CD14-positive monocyte (primary cell): ENCODE measurements around the gene SLC7A10. TPM values are rescaled to one million over a fixed set of nuclear protein-coding genes. Genes with fewer than 3 reads are reported as not detected.

Experiments
- DNase-seq, 3 donors: peaks; one replicate each; pipeline ENCODE4 v3.0.0-alpha.2; 2011 to 2022
- H2AFZ ChIP-seq: 2 replicates; pipeline ENCODE4 v1.6.0; 2012; ENCODE audit warnings: mild to moderate bottlenecking, low read depth, low read length, inconsistent platforms; ENCODE audit not compliant: insufficient read depth, poor library complexity, severe bottlenecking
- H3K27ac ChIP-seq, 2 donors: 1 replicate in 1 of 2; 2 replicates in 1 of 2; pipeline ENCODE4 v1.5.1; 2012 to 2013; ENCODE audit warnings: low read length in 2 of 2, control low read depth in 1 of 2, inconsistent platforms in 1 of 2, low read depth in 1 of 2, mild to moderate bottlenecking in 1 of 2
- H3K27me3 ChIP-seq, 2 donors: one replicate each; pipeline versions ENCODE4 v1.6.0 to v1.6.1; 2011 to 2013; ENCODE audit warnings: low read length in 2 of 2; ENCODE audit not compliant: control insufficient read depth in 2 of 2, insufficient read depth in 2 of 2
- H3K36me3 ChIP-seq, 2 donors: replicated peaks in 1 of 2; 1 replicate in 1 of 2; 2 replicates in 1 of 2; pipeline versions ENCODE4 v1.5.1 to v1.6.1; 2012 to 2013; ENCODE audit warnings: low read length in 2 of 2, control low read depth in 1 of 2, inconsistent platforms in 1 of 2, mild to moderate bottlenecking in 1 of 2; ENCODE audit not compliant: insufficient read depth in 2 of 2, control insufficient read depth in 1 of 2
- H3K4me1 ChIP-seq, 2 donors: 1 replicate in 1 of 2; 2 replicates in 1 of 2; pipeline versions ENCODE4 v1.5.1 to v1.6.1; 2012 to 2013; ENCODE audit warnings: low read length in 2 of 2, control low read depth in 1 of 2, inconsistent platforms in 1 of 2, mild to moderate bottlenecking in 1 of 2, moderate library complexity in 1 of 2; ENCODE audit not compliant: insufficient read depth in 2 of 2, control insufficient read depth in 1 of 2
- H3K4me2 ChIP-seq: replicated peaks from 2 replicates; pipeline ENCODE3; 2012; ENCODE audit warnings: low read length, moderate library complexity, mild to moderate bottlenecking; ENCODE audit not compliant: poor library complexity, severe bottlenecking; ENCODE audit errors: extremely low read depth
- H3K4me3 ChIP-seq, 3 experiments: fragments of 200-600 bp in 1 of 3; sonication (generic) in 1 of 3; replicated peaks in 1 of 3; 1 replicate in 2 of 3; 2 replicates in 1 of 3; pipeline ENCODE4 v1.5.1; 2011 to 2013; ENCODE audit warnings: low read length in 3 of 3, mild to moderate bottlenecking in 3 of 3, control low read depth in 2 of 3, low read depth in 2 of 3, inconsistent platforms in 1 of 3, moderate library complexity in 1 of 3
- H3K79me2 ChIP-seq: 2 replicates; pipeline ENCODE4 v1.6.0; 2012; ENCODE audit warnings: mild to moderate bottlenecking, control low read depth, inconsistent platforms, low read length, moderate library complexity; ENCODE audit not compliant: insufficient read depth
- H3K9ac ChIP-seq: 2 replicates; pipeline ENCODE4 v1.6.0; 2017; ENCODE audit warnings: low read length, mild to moderate bottlenecking; ENCODE audit not compliant: insufficient read depth, poor library complexity, severe bottlenecking
- H3K9me3 ChIP-seq, 2 donors: replicated peaks in 1 of 2; 1 replicate in 1 of 2; 2 replicates in 1 of 2; pipeline versions ENCODE4 v1.5.1 to v1.6.1; 2012 to 2013; ENCODE audit warnings: low read length in 2 of 2, control low read depth in 1 of 2; ENCODE audit not compliant: control insufficient read depth in 1 of 2, insufficient read depth in 1 of 2
- H4K20me1 ChIP-seq: 2 replicates; pipeline ENCODE4 v1.6.0; 2012; ENCODE audit warnings: mild to moderate bottlenecking, low read length, control low read depth, moderate library complexity; ENCODE audit not compliant: insufficient read depth
- H3K27ac Mint-ChIP-seq, 7 donors: one replicate each; pipeline ENCODE4 v1.8.0; 2020; ENCODE audit warnings: mild to moderate bottlenecking in 7 of 7, mixed read lengths in 7 of 7, moderate library complexity in 6 of 7, inconsistent platforms in 2 of 7
- H3K27me3 Mint-ChIP-seq, 3 donors: one replicate each; pipeline ENCODE4 v1.8.0; 2021 to 2022; ENCODE audit warnings: low read depth in 3 of 3, mild to moderate bottlenecking in 3 of 3, mixed read lengths in 3 of 3, moderate library complexity in 3 of 3, inconsistent platforms in 1 of 3
- H3K36me3 Mint-ChIP-seq, 2 donors: one replicate each; pipeline ENCODE4 v1.8.0; 2020; ENCODE audit warnings: mixed read lengths in 2 of 2, inconsistent platforms in 1 of 2, mild to moderate bottlenecking in 1 of 2
- H3K4me1 Mint-ChIP-seq: one replicate; pipeline ENCODE4 v1.8.0; 2020; ENCODE audit warnings: mild to moderate bottlenecking, mixed read lengths
- H3K4me3 Mint-ChIP-seq, 2 donors: one replicate each; pipeline ENCODE4 v1.8.0; 2020; ENCODE audit warnings: mild to moderate bottlenecking in 2 of 2, mixed read lengths in 2 of 2, moderate library complexity in 1 of 2
- H3K9me3 Mint-ChIP-seq, 7 donors: one replicate each; pipeline ENCODE4 v1.8.0; 2020 to 2022; ENCODE audit warnings: mixed read lengths in 7 of 7, mild to moderate bottlenecking in 6 of 7, moderate library complexity in 6 of 7, inconsistent platforms in 2 of 7
- WGBS: methylation state at CpG from one replicate; pipeline ENCODE4 v1.1.5; 2013; ENCODE audit warnings: missing lambda C conversion rate; ENCODE audit not compliant: insufficient coverage; 5-methylcytosine and 5-hydroxymethylcytosine counted together
- intact Hi-C, 2 donors: fragments of 100-400 bp; cut with micrococcal nuclease; formaldehyde crosslinking; loops; one replicate each; pipeline versions ENCODE4 v1.15.0 to v1.15.1; 2023
- polyA plus RNA-seq, 3 donors: library from polyadenylated mRNA; depleted of rRNA in 1 of 3; unstranded in 2 of 3; stranded (reverse) in 1 of 3; fragments of 300-500 nt in 2 of 3; fragments of >200 nt in 1 of 3; fragmentation: Illumina TruSeq in 2 of 3; gene quantifications; 1 replicate in 2 of 3; 2 replicates in 1 of 3; pipeline ENCODE4 v1.2.3, GENCODE V29; 2012 to 2021
- TF ChIP-seq, protein P1 (sequence below): fragments of 200-600 bp; IDR thresholded peaks from one replicate; pipeline ENCODE4 v1.8.0; 2022; ENCODE audit warnings: antibody characterized with exemption, mild to moderate bottlenecking

The SLC7A10 gene
- polyA plus RNA-seq, 3 donors: 0.52 TPM; not detected in 2

DNA sequence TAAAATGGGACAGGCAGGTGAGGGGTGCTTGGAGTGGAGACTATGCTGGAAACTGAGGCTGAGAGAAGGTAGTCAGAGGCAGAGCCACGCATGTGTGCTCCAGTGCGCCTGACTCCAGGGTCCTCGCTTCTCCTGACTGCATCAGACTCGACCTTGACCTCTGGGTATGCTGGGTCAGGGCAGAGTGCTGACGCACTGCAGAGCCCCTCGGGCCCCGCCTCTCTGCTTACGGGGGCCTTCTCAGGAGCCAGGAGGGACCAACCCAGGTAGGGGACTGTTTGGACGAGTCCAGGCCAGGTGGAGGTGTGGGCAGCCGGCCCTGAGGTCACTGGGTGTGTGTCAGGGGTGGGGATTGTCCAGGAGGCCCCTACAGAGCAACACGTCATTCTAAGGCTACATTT, 22.9 kb upstream of the SLC7A10 start:
- Histone ChIP-seq H3K36me3 (no peaks in the 10 kb centered on the region), H3K27ac (peak overlapping the region; percentile 53 to 83), H4K20me1 (no peaks in the 10 kb centered on the region), H3K79me2 (no peaks in the 10 kb centered on the region), H3K9ac (no peak overlapping the region), H3K27me3 (no peaks in the 10 kb centered on the region), H2AFZ (peak overlapping the region; percentile 48), H3K4me2 (peak overlapping the region; percentile 74), H3K4me3 (peak overlapping the region in 1 of 3 experiments; percentile 59), H3K4me1 (peaks cover 37 to 49% of the 10 kb centered on the region in 2 donors), H3K9me3 (peaks cover 9 to 14% of the 10 kb centered on the region in 2 donors)
- Mint-ChIP-seq H3K4me3 (peak overlapping the region in 1 of 2 donors; percentile 63), H3K27ac (peak overlapping the region in 6 of 7 donors; percentile 67 to 84 (median 78)), H3K9me3 (peaks cover 0 to 12% (median 9%) of the 10 kb centered on the region in 7 donors), H3K27me3 (peaks cover 0 to 8% (median 1%) of the 10 kb centered on the region in 3 donors), H3K36me3 (peaks cover 0 to 2% of the 10 kb centered on the region in 2 donors), H3K4me1 (peaks cover 32% of the 10 kb centered on the region)
- TF ChIP-seq, protein P1, sequence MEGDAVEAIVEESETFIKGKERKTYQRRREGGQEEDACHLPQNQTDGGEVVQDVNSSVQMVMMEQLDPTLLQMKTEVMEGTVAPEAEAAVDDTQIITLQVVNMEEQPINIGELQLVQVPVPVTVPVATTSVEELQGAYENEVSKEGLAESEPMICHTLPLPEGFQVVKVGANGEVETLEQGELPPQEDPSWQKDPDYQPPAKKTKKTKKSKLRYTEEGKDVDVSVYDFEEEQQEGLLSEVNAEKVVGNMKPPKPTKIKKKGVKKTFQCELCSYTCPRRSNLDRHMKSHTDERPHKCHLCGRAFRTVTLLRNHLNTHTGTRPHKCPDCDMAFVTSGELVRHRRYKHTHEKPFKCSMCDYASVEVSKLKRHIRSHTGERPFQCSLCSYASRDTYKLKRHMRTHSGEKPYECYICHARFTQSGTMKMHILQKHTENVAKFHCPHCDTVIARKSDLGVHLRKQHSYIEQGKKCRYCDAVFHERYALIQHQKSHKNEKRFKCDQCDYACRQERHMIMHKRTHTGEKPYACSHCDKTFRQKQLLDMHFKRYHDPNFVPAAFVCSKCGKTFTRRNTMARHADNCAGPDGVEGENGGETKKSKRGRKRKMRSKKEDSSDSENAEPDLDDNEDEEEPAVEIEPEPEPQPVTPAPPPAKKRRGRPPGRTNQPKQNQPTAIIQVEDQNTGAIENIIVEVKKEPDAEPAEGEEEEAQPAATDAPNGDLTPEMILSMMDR: no peak
- no peak for DNase-seq
- WGBS: 69% methylated on average over 9 of the region's 11 CpGs
- intact Hi-C loops: loop anchor here (2.0 to 5.0 kb wide), 4 partner anchors 54 to 124 kb away; partner anchors contain the start of genes CEBPA (in 2 of the 2) and CEBPG (in 1 of the 2)

DNA sequence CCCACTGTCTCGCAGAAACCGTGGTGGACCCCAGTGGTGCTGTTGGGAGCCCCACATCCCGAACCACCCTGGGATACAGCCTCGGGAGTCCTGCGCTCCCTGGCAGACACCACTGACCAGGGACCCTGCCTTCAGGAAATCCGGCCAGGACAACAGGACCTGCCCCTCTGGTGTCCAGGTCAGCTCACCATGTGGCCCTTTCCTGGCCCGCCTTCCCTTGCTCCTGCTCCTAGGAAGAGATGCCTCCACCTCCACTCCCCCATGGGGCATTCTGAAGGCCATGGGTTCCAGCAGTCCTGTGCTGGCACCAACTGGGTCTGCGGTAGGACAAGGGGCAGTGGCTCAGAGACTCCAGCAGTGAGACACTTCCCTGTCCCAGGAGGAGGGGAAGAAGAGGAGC, 22.5 kb upstream of the SLC7A10 start:
- H4K20me1 ChIP-seq: no peaks in the 10 kb centered on the region
- Mint-ChIP-seq H3K27me3 (peaks cover under 1 to 8% (median 1%) of the 10 kb centered on the region in 3 donors), H3K9me3 (peaks cover 0 to 12% (median 9%) of the 10 kb centered on the region in 7 donors), H3K4me1 (peaks cover 29% of the 10 kb centered on the region), H3K27ac (peak overlapping the region in 6 of 7 donors; percentile 35 to 84 (median 78)), H3K36me3 (peaks cover 0 to 2% of the 10 kb centered on the region in 2 donors), H3K4me3 (no peak overlapping the region)
- TF ChIP-seq, protein P1: no peak
- intact Hi-C loops: loop anchor here (2.0 to 5.0 kb wide), 4 partner anchors 54 to 124 kb away; partner anchors contain the start of genes CEBPA (in 2 of the 2) and CEBPG (in 1 of the 2)
- WGBS: 90% methylated on average over 7 of the region's 8 CpGs
- H3K36me3 ChIP-seq: no peaks in the 10 kb centered on the region
- no peak overlapping the region for H2AFZ ChIP-seq
- H3K27me3 ChIP-seq: no peaks in the 10 kb centered on the region
- DNase-seq: no peak
- no peak overlapping the region for H3K4me2 ChIP-seq
- H3K27ac ChIP-seq: peak overlapping the region in 1 of 2 donors; percentile 83
- no peak overlapping the region for H3K9ac ChIP-seq
- peaks cover 34 to 46% of the 10 kb centered on the region in 2 donors for H3K4me1 ChIP-seq
- H3K4me3 ChIP-seq: peak overlapping the region in 1 of 3 experiments; percentile 59
- H3K79me2 ChIP-seq: no peaks in the 10 kb centered on the region
- peaks cover 9 to 14% of the 10 kb centered on the region in 2 donors for H3K9me3 ChIP-seq
